ENCODE results near the gene ZIK1.

DNA sequence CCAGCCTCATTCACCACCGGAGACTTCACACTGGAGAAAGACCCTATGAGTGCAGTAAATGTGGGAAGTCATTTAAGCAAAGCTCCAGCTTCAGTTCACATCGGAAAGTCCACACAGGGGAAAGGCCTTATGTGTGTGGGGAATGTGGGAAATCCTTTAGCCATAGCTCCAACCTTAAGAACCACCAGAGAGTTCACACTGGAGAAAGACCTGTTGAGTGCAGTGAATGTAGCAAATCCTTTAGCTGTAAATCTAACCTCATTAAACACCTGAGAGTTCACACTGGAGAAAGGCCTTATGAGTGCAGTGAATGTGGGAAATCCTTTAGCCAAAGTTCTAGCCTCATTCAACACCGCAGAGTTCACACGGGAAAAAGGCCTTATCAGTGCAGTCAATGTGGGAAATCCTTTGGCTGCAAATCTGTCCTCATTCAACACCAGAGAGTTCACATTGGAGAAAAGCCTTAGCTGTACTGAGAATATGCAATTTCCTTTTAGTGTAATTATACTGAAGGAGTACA, 57.8 kb downstream of the ZIK1 start:
- no peak for TF ChIP-seq SIRT6 (IDR thresholded peaks at IDR 0.05; ENCODE audit: low read depth, low read length)
- TF ChIP-seq, protein P1, sequence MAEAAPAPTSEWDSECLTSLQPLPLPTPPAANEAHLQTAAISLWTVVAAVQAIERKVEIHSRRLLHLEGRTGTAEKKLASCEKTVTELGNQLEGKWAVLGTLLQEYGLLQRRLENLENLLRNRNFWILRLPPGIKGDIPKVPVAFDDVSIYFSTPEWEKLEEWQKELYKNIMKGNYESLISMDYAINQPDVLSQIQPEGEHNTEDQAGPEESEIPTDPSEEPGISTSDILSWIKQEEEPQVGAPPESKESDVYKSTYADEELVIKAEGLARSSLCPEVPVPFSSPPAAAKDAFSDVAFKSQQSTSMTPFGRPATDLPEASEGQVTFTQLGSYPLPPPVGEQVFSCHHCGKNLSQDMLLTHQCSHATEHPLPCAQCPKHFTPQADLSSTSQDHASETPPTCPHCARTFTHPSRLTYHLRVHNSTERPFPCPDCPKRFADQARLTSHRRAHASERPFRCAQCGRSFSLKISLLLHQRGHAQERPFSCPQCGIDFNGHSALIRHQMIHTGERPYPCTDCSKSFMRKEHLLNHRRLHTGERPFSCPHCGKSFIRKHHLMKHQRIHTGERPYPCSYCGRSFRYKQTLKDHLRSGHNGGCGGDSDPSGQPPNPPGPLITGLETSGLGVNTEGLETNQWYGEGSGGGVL (CRISPR knock-in tag; IDR thresholded peaks at IDR 0.05): no peak

Data from K562 (cell line).